Ovary (tissue), 3 donors: ENCODE measurements around the gene SIGLEC1.
A peak's percentile ranks its signal among the peaks of the same experiment; 100 is the strongest.

Source experiments
- POLR2A ChIP-seq: fragments of 450-650 bp; IDR thresholded peaks from one replicate; pipeline ENCODE4 v1.6.1; 2017; ENCODE audit warnings: antibody characterized with exemption, mild to moderate bottlenecking, moderate library complexity
- TF ChIP-seq, protein P1 (sequence below), 3 donors: fragments of 450-650 bp in 2 of 3; fragments of 200-600 bp in 1 of 3; IDR thresholded peaks; one replicate each; pipeline versions ENCODE4 v1.5.1 to v1.8.0; 2016 to 2022; ENCODE audit warnings: antibody characterized with exemption in 3 of 3, mild to moderate bottlenecking in 1 of 3
- donor health status: DM: no; HTN: no; CAD: no.

DNA sequence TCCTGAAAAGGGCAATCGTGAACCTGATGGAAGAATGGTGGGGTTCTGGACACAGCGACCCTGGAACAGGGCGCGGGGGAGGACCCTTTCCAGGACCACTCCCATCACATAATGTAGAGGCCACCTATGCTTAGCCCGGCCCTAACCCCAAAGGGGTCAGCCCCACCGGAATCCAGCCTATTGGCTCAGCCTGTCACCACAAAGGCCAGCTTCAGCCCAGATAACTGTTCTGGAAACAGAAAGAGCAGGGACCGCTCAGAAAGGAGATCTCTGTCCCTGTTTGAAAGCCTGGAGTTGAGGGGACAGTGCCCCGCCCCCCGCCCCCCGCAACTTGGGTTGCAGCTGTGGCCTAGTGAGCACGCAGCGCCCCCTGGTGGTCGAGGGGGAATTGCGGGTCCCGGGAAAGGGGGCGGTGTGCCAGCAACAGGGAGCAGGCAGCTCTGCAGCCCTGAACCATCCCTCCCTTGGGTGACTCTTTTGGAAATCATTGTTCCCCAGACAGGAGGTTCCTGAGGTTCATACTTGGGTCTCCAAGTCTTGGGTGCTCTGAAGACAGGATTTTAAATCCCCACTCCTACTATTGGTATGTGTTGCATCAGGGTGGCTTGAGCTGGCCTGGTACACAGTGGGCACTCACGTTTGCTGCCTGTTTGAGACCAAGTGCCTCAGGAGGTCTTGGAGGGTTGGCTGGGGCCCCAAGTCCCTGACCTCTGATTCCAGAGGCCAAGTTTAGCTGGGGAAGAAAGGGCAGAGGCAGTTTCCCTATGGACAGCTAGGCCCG is 1.5 kb downstream of the SIGLEC1 start:
- TF ChIP-seq, protein P1, sequence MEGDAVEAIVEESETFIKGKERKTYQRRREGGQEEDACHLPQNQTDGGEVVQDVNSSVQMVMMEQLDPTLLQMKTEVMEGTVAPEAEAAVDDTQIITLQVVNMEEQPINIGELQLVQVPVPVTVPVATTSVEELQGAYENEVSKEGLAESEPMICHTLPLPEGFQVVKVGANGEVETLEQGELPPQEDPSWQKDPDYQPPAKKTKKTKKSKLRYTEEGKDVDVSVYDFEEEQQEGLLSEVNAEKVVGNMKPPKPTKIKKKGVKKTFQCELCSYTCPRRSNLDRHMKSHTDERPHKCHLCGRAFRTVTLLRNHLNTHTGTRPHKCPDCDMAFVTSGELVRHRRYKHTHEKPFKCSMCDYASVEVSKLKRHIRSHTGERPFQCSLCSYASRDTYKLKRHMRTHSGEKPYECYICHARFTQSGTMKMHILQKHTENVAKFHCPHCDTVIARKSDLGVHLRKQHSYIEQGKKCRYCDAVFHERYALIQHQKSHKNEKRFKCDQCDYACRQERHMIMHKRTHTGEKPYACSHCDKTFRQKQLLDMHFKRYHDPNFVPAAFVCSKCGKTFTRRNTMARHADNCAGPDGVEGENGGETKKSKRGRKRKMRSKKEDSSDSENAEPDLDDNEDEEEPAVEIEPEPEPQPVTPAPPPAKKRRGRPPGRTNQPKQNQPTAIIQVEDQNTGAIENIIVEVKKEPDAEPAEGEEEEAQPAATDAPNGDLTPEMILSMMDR (IDR thresholded peaks at IDR 0.05): peak; percentile 97 to 98 (median 97)
- no peak for TF ChIP-seq POLR2A
